ENCODE results near the gene AOC2. TPM values are rescaled to one million over a fixed set of nuclear protein-coding genes. Genes with fewer than 3 reads are reported as not detected.
"Not testable (repeated sequence)": the region's sequence is repeated elsewhere in the genome, so short reads cannot be mapped to it uniquely, and the experiment has no call there.

The AOC2 gene
- total RNA-seq, 1 donor from 2014 or later: 1.4 TPM

DNA sequence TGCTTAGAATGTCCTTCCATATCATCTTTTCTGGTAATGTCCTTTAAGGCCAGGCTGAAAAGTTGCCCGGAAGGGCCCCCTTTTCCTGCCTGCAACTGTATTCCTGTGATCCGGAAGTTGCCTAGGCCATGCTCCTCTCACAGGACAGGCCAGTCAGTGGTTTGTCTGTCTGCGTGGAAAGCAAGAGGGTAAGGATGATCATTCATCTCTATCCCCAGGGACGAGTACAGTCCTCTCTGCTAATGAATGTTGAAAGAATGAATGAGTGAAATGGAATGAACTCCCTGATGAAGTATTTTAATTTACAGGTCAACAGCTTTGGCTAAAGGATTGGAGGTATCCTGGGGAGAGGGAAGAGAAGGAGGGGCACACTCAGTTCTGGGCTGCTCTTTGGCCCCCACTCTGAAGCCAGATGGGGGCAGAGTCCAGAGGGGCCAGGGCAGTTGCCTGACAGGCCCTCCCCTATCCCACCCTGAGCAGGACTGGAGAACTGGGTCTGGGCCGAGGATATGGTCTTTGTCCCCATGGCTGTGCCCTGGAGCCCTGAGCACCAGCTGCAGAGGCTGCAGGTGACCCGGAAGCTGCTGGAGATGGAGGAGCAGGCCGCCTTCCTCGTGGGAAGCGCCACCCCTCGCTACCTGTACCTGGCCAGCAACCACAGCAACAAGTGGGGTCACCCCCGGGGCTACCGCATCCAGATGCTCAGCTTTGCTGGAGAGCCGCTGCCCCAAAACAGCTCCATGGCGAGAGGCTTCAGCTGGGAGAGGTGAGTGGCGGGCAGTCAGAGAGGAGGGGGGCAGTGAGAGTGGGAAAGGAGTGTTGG lies 9.8 kb downstream of the AOC2 start:
- DNase-seq: no peak

DNA sequence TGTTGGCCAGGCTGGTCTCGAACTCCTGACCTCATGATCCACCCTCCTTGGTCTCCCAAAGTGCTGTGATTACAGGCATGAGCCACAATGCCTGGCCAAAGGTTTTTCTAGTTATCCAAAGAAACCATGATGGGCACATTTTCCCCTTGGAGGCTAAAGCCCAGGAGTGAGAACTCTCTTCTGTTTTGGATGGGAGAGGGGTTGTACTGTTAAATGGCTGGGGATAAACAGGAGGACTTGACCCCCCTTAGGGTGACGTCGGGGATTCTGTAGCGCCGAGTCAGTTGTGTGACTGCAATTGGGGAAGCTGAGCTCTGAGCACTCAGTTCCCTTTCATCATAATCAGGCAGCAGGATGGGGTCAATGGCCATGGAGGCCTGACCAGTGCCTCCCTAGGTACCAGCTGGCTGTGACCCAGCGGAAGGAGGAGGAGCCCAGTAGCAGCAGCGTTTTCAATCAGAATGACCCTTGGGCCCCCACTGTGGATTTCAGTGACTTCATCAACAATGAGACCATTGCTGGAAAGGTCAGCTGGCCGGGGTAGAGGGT lies 10.7 kb downstream of the AOC2 start:
- no peak for DNase-seq

- not testable (repeated sequence) for DNase-seq
Measured at GRCh38 chr17:42856093-42856492, 11.7 kb downstream of the AOC2 start.

DNA sequence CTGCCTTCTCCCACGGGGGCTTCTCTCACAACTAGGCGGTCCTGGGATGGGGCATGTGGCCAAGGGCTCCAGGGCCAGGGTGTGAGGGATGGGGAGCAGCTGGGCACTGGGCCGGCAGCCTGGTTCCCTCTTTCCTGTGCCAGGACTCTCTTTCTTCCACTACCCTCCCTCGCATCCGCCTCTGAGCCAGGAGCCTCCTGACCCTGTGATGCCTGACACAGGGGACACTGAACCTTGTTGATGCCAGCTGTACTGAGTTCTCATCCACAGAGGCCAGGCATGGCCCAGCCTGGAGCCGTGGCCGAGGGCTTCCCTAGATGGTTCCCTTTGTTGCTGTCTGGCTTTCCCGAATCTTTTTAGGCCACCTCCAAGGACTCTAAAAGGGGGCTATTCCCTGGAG lies 12.1 kb downstream of the AOC2 start:
- not testable (repeated sequence) for DNase-seq

GRCh38 chr17:42857389-42857788 lies 13.0 kb downstream of the AOC2 start:
- DNase-seq: no peak

GRCh38 chr17:42865638-42866094 lies 21.3 kb downstream of the AOC2 start:
- DNase-seq: no peak

- DNase-seq: no peak
Measured at GRCh38 chr17:42866216-42866615, 21.8 kb downstream of the AOC2 start.

DNA sequence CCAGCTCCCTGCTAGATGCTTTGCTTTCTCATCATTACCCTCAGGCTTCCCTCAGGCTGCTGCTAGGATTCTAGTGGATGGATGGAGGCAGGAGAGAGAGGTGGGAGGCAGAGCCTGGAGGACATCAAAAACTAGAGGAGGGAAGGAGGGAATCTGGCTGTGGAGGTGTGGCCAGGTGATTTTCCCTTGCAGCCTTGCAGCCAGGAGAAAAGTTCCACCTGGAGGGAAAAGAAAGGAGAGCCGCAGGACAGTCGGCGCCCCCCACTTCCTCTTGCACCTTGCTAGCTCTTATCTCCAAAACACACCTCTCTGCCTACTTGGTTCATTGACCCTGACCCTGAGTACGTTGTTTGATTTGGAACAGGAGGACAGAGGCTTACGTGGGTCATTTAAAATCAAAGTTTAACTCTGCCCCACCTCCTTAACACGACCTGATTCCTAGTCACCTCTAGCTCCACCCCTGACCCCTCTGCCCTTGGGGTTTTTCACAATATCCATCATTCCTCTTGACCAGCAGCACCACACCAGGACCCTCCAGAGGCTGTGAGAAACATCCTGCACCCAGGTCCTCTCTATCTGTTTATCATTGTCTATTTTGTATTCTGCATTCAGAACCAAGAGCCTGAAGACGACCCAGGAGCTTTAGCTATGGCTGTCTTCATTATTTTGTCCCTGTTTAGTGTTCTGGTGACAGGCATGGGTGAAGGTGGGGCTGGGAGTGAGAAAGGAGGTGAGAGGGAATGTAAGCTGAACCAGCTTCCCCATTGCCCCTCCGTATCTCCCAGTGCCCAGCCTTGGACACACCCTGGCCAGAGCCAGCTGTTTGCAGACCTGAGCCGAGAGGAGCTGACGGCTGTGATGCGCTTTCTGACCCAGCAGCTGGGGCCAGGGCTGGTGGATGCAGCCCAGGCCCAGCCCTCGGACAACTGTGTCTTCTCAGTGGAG lies 22.5 kb downstream of the AOC2 start:
- DNase-seq: peak; percentile 29

DNA sequence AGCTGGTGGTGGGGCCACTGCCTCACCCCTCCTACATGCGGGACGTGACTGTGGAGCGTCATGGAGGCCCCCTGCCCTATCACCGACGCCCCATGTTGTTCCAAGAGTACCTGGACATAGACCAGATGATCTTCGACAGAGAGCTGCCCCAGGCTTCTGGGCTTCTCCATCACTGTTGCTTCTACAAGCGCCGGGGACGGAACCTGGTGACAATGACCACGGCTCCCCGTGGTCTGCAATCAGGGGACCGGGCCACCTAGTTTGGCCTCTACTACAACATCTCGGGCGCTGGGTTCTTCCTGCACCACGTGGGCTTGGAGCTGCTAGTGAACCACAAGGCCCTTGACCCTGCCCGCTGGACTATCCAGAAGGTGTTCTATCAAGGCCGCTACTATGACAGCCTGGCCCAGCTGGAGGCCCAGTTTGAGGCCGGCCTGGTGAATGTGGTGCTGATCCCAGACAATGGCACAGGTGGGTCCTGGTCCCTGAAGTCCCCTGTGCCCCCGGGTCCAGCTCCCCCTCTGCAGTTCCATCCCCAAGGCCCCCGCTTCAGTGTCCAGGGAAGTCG lies 23.4 kb downstream of the AOC2 start:
- DNase-seq: not testable (repeated sequence)

- no peak for DNase-seq
Measured at GRCh38 chr17:42868338-42868737, 24.0 kb downstream of the AOC2 start.

- DNase-seq: no peak
Measured at GRCh38 chr17:42871647-42872046, 27.3 kb downstream of the AOC2 start.

DNA sequence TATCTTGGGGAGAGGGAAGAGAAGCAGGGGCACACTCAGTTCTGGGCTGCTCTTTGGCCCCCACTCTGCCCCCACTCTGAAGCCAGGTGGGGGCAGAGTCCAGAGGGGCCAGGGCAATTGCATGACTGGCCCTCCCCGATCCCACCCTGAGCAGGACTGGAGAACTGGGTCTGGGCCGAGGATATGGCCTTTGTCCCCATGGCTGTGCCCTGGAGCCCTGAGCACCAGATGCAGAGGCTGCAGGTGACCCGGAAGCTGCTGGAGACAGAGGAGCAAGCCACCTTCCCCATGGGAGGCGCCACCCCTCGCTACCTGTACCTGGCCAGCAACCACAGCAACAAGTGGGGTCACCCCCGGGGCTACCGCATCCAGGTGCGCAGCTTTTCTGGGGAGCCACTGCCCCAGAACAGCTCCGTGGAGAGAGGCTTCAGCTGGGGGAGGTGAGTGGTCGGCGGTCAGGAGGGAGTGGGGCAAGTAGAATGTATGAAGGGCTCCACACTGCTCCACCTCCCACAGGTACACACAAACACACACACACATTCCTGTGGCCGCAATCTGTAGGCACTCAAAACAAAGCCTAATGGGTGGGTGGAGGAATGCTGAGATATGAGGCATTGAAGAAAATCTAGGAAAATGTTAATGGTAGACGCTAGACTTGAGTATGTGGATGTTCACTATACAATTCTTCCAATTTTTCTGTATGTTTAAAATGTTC lies 28.0 kb downstream of the AOC2 start:
- no peak for DNase-seq

- DNase-seq: no peak
Measured at GRCh38 chr17:42873315-42873714, 28.9 kb downstream of the AOC2 start.

- peak; percentile 20 for DNase-seq
Measured at GRCh38 chr17:42873932-42874695, 29.7 kb downstream of the AOC2 start.

GRCh38 chr17:42877037-42877436 lies 32.7 kb downstream of the AOC2 start:
- no peak for DNase-seq

- no peak for DNase-seq
Measured at GRCh38 chr17:42878123-42878880, 33.9 kb downstream of the AOC2 start.

- no peak for DNase-seq
Measured at GRCh38 chr17:42878924-42879595, 34.7 kb downstream of the AOC2 start.

- no peak for DNase-seq
Measured at GRCh38 chr17:42879596-42879985, 35.2 kb downstream of the AOC2 start.

- no peak for DNase-seq
Measured at GRCh38 chr17:42880776-42881310, 36.5 kb downstream of the AOC2 start.

Data from tongue (tissue), 2 donors.